ENCODE results near the gene TBCCD1. TPM values are rescaled to one million over a fixed set of nuclear protein-coding genes. Genes with fewer than 3 reads are reported as not detected.

Gene TBCCD1, protein sequence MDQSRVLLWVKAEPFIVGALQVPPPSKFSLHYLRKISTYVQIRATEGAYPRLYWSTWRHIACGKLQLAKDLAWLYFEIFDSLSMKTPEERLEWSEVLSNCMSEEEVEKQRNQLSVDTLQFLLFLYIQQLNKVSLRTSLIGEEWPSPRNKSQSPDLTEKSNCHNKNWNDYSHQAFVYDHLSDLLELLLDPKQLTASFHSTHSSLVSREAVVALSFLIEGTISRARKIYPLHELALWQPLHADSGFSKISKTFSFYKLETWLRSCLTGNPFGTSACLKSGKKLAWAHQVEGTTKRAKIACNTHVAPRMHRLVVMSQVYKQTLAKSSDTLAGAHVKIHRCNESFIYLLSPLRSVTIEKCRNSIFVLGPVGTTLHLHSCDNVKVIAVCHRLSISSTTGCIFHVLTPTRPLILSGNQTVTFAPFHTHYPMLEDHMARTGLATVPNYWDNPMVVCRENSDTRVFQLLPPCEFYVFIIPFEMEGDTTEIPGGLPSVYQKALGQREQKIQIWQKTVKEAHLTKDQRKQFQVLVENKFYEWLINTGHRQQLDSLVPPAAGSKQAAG
- 16.2 and 17.4 TPM in 2 replicates for total RNA-seq

DNA sequence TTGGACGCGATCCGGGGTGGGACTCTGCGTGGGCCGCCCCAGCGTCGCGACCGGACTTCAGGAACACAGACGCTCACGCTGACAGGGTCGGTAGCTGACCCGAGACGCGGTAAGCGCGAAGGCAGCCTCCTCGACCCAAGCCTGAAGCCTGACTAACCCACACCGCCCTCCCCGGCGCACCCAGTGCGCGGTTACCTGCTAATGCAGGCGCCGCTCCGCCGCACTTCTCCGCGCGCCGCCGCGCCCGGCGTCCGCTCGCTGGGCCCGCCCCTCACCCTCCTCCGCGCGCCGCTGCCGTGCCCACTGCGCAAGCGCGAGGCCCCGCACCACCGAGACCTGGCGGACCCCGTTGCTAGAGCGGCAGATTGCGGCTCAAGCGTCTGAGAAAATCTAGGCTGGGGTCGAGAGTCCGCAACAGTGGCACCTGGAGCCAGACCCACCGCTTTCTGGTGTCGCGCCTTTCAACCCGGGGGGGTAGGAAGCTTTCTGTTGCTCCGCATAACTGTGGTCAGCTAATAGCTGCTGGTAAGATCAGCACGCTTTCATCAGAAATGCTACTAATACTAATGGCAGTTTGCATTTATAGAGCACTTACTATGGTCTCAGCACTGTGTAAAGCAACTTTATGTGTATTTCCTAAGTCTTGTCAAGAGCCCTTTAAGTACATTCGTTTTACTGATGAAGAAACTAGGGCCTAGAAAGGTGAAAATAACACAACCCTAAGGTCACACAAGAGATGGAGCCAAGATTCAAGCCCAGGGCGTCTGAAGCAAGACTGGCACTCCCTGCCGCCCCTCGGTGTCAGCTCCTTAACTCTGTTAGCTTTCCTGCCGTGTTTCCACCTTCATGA lies at the start of gene TBCCD1:
Gene TBCCD1 (minus strand): TSS at position 268 of the 850 bp plus-strand sequence. CDS start 3,010 bp downstream, outside the sequence.
- DNase-seq (ENCODE audit: low read depth in 2 of 2) = peak; percentile 76 to 91

DNA sequence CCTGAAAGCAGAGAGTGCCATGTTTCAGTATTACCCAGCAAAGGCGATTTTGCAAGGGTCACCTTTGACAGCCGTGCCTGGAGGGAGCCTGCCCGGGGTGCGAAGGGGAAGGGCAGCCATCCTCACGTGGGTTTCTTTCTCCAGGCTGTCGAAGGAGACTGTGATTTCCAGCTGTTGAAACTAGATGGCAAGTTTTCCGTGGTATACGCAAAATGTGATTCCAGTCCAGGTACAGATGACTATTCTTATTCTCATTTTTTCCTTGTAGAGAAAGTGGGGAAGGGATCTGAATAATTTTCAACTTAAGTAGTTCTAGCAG lies 49.1 kb upstream of the TBCCD1 start:
- no peak for DNase-seq (ENCODE audit: low read depth in 2 of 2)

DNA sequence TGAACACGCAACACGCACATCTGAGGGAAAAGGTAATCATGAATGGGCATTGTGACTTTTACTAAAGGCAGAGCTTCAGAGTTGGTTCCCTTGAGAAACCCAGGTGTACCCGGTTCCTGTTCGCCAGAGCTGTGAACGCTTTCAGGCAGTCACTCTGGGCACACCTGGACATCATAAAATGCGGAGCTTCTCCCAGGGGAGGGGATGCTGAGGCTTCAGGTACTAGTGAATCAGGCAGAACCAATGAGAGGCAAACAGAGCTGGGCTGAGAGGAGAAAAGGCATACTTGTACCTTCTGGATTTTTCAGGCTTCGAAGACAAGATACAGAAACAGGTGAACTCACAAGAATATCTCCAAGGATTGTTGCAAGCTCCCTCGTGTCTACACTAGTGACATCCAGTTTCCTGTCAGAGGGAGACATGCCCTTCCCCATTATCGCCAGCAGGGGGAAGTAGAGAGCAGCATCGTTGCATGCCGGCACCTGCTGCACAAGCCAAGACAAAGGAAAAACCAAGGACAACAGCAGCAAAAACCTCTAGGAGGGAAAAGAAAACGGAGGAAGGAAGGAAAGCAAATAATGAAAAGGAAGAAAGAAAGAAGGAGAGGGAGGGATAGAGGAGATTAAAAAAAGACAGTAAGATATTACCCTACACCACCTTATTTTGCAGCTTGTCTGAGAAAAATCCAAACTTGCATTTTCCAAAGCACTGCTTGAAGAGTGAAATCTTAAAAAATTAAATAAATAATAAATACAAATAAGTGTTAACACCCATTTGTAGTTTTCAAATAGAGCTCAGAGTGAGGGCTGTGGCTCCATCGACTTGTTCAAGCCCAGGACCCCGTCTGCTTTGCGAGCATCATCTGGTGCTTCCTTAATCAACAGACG lies 47.7 kb upstream of the TBCCD1 start:
- DNase-seq (ENCODE audit: low read depth in 2 of 2) = peak; percentile 35 to 62

DNA sequence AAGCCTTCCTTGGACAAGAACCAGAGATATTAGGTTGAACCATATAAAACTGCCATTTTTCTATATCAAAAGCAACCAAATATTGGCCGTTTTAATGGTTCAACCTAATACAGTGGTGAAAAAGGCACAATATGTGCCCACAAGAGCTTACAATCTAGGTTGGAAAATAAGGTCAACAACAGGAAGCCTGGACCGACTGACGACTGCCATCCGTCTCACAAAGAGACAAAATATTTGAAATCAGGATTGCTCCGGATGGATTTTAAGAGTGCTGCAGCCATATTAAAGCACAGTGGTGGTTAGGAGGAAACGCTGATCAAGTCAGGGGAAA lies 47.1 kb upstream of the TBCCD1 start:
- DNase-seq (ENCODE audit: low read depth in 2 of 2) = peak; percentile 4 to 29

DNA sequence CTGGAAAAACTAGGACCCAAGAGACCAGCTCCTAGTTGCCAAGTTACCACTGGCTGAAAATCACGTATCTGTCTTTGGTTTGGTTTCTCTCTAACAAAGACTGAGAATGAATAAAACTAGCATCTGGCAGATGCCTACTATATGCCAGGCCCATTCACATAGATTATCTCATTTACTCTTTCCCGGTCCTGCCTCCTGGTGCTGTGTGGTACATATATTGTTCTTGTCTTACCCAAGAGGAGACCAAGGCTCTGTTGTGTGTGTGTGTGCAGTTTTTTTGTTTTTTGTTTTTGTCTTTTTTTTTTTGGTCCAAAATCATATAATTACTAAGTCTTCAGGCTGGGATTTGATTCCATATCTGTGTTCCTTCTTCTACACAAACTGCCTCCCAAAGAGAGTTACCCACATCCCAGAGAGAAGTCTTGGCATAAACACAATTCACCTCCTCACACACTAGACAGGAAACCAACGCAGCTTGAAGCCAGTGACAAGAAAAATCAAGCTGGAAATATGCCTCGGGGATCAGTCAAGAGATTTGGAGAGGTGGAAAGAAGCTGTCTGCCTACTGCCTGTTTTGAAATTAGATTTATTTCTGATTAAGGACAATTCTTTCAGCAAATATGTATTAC lies 46.6 kb upstream of the TBCCD1 start:
- DNase-seq (ENCODE audit: low read depth in 2 of 2) = no peak

DNA sequence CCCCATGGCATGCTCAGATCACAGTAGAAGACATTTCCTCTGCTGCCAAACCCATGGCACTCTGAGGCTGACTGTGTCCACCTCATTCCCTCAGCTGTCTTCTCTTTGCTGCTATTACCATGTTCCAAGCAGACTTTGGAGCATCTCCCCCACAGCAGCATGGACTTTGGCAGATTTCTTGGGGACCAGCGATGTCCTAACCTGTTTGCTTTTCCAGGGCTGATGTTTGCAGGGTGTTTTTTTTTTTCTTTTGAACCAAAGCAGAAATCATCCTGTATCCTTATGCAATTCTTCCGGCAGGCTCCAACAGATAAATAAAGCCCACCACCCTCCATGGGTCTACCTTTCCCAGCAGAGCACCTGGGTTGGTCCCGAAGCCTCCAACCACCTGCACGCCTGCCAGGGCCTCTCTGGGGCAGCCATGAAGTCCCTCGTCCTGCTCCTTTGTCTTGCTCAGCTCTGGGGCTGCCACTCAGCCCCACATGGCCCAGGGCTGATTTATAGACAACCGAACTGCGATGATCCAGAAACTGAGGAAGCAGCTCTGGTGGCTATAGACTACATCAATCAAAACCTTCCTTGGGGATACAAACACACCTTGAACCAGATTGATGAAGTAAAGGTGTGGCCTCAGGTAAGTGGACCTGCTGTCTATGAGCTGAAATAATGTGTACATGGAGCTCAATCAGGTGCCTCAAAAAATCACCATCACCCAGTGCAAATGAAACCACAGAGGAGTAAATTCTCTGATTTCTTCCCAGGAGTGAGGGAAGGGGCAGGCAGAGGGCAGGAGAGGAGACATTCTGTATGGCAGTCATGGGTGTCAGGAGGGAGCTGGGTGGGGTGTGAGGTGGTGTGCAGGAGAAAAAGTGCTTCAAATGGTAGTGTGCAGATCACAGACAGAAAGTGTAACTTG lies 45.8 kb upstream of the TBCCD1 start, which contains the start of gene AHSG:
Gene AHSG (plus strand): TSS at position 340 of the 916 bp plus-strand sequence. CDS start 82 bp downstream, at position 422.
- no peak for DNase-seq (ENCODE audit: low read depth in 2 of 2)

DNA sequence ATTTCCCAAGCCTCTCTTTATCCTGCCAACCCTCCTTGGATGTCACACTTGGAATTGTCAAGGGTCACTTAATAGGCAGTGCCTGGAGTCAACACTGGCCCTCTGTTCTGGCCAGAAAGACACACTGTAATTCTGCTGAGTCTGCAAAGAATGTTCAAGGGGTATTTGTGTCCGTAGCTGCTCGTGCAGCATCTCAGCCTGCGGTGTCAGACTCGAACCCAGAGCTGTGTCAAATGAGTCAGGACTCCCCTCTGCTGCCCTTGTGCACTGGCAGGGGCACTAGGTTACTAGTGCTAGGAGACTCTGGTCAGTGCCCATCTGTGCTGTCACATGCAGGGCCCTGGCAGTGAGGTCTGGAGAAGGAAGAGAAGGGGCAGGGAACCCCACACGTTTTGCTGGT lies 44.9 kb upstream of the TBCCD1 start:
- no peak for DNase-seq (ENCODE audit: low read depth in 2 of 2)

DNA sequence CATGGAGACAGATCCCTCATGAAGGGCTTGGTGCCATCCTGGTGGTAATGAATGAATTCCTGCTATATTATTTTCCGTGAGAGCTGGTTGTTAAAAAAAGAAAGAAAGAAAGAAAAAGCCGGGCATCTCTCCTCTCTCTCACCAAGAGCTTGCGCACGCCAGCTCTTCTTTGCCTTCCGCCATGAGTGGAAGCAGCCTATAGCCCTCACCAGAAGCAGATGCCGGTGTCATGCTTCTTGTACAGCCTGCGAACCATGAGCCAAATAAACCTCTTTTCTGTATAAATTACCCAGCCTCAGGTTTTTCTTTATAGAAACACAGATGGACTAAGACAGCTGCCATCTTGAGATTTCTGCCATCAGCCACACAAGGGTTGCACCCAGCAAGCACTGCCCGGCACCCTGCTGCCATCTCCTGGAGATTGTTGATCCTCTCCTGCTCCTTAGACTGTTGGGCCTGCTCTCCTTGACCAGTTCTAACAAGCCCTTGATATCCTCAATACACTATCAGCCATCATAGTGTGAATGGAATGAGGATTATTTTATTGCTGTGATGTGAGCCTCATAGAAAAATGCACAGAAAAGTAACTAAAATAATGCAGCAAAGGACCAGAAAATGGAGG lies 42.2 kb upstream of the TBCCD1 start:
- no peak for DNase-seq (ENCODE audit: low read depth in 2 of 2)

DNA sequence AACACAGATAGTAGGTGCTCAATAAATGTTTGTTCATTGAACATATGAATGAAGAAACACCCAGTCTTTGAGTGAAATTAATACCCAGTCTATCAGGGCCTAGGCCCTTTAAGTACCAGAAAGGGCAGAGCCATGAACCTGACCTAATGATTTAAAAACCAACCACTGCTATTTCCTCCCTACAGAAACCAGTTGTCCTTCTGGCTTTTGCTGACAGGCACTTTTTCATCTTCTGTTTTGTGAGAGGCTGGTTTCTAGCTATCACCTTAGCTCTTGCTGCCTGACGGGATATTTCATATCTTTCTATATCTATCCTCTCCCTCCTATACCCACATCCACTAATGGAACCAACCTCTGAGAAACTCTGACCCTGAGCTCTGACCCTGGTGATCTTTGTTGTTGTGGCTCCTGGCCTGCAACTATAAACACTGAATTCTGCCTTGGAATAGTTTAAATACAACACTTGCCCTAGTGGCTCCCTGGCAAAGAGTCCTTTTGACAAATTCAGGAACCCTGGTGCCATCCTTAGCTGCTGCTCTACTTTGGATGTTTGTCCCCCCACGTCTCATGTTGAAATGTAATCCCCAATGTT lies 41.6 kb upstream of the TBCCD1 start:
- DNase-seq (ENCODE audit: low read depth in 2 of 2) = no peak

DNA sequence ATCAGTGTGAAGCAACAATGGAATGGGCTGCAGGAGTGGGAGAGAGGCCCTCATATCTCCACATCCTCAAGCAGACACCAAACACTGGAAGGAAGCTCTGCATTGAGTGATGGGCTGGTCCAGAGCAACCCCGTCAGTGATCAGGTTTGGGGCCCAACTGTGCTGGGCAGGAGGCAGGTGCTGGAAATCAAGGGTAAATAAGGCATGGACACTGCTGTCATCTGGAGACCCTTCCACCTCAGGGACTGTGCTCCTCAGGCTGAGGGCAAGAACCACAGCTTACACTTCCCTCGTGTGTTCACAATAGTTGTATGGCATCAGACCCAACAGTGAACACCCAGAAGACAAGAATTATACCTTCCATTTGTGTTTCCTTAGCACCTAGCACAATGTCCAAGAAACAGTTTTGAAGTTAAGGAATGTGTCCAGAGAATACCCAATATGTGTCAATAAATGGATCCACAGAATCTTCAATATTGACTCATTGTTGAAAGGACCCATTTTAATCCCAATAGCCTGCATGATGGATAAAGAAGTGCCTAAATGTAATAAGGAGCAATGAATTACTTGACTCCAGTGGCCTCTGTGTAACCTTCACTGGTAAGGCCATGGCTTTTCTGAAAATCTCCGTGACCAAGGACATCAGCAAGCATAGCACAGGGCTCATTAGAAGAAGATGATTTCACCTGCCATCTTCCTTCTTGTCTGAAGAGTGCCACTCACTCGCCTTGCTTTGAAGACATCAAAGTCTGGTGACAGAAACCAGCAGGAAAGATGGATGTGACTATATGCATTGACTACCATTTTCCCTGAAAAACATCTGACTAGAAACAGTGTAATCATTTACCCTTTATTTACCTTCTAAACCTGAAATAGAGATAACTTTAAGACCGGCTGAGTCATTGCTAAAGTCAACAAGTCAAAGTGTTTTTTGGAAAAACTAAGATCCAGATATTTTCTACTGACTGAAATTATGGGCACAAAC lies 38.7 kb upstream of the TBCCD1 start:
- DNase-seq (ENCODE audit: low read depth in 2 of 2) = no peak

DNA sequence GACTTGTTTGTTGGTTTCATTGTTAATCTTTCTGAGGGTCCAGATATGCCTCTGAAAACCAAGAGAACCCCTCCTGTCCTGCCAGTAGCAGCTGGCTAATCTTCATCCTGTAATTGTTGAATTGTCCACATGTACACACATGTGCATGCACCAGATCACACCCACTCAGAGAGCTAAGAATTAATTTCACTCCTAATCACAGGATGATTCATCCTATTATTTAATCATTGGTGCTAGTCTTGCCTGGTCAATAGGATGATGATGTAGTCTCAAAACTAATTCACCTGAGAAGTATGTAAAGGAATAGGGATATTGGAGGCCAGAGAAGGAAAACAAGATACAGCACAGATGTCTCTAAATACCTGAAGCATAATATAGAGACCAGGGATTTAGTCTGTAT lies 37.9 kb upstream of the TBCCD1 start:
- no peak for DNase-seq (ENCODE audit: low read depth in 2 of 2)

DNA sequence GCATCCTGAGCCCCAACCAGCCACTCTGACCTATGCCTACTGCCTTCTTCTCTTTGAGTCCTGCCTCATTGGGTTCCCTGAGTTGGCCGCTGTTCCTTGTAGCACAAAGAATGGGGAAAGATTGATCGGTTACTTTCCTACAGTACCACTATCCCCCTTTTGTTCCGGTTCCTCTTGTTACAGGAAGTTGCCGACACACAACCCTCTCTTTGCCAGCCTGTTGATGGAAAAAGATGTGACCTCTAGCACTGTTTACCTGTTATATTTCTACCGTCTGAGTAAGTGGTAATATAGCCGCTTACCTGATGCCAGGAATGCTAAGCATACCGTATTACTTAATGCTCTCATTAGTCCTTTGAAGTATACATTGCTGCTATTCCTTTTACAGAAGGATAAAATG lies 36.0 kb upstream of the TBCCD1 start:
- DNase-seq (ENCODE audit: low read depth in 2 of 2) = no peak

DNA sequence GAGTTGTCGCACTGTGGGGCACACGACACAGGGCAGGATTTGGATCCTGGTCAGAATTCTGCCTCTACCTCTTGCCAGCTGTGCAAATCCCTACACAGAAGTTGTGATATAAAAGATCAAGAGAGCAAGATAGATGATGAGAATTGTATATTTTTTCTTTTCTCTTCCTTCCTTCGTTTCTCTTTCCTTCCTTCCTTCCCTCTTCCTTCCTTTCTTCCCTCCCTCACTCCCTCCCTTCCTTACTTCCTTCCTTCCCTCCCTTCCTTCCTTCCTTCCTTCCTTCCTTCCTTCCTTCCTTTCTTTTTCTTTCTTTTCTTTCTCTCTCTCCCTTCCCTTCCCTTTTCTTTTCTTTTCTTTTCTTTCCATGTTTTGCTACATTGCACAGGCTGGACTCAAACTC lies 33.8 kb upstream of the TBCCD1 start:
- DNase-seq (ENCODE audit: low read depth in 2 of 2) = no peak

DNA sequence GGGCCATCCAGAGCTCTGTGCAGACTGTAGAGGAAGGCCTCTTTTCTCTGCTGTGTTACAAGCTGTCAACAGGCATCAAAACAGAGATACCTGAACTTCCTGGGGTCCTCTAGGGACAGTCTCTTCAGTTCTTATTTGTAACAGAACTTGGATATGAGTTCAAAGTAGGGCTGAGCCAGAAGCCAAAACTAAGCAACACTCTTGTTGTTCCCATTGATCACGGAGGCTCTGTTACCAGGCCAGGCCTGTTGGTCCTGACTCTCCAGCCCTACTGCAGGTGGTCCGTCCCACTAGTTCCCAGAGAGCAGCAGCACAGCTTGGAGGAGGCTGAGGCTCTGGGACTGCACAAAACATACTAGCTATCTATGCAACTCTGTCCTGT lies 32.6 kb upstream of the TBCCD1 start:
- no peak for DNase-seq (ENCODE audit: low read depth in 2 of 2)

DNA sequence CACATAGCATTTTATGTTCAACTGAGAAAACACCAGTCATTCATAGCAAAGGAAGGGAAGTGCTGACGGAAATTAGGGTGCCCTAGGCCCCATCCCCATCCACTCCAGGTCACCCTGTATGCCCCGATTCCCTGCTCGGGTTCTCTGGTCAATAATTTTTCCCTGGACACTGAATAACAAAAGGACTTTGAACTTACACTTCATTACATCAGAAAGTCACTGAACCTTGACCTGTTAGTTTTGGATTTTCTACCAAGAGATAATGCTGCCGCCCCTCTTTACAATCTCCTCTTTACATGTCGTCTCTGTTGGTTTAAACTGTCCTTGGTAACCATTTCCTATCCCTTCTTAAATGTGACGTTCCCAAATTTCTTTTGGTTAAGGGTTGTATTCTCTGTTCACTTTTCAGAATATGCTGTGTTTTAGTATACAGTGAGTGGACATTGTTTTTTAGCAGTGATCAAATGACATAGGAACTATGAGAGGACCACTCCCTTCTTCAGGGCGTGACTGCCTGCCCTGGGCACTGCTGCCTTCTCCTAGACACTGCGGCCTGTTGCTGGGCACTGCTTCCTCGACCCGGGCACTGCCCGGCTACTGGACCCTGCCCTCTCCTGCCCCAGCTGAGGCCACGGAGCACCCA lies 32.1 kb upstream of the TBCCD1 start:
- DNase-seq (ENCODE audit: low read depth in 2 of 2) = no peak

DNA sequence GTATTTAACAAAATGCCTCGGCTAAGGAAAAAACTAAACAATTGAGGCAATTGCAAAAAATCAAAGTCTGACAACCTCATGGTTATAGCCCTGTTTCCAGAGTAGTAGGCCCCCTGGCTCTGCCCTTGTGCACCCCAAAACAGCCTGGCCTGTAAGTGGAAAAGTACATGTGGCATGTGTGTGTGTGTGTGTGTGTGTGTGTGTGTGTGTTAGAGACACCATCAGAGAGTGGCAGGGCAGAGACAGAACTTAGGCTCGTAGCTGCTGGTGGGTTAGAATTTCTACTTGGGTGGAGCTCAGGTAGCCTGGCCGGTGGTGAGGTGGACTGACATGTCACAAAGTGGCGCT lies 31.6 kb upstream of the TBCCD1 start:
- DNase-seq (ENCODE audit: low read depth in 2 of 2) = no peak

DNA sequence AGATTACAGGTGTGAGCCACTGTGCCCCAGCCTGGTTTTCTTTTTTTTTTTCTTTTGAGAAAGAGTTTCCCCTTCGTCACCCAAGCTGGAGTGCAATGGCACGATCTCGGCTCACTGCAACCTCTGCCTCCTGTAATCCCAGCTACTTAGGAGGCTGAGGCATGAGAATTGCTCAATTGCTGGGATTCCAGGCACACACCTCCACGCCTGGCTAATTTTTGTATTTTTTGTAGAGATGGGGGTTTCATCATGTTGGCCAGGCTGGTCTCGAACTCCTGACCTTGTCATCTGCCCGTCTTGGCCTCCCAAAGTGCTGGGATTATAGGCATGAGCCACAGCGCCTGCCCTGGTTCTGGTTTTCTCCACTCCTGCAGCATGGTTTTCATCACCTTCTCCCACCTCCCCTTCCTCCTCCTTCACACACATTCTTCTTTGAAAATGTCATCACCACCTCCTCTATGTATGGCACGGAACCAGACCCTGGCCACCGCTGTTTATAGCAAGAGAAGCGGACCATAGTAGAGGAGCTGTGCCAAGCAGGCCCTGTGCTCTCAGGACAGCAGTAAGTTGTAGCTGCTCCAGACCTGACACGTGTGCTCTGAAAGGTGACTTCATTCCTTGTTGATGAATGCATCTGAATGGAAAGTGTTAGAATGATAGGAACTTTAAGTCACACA lies 31.1 kb upstream of the TBCCD1 start:
- no peak for DNase-seq (ENCODE audit: low read depth in 2 of 2)

All from dermis microvascular lymphatic vessel endothelial cell (primary cell).